PC-9 (cell line): ENCODE results near the gene VSIG10L.

ENCODE experiments used
- EZH2 ChIP-seq: fragments of 200-600 bp; sonication (generic); IDR thresholded peaks from 2 replicates; pipeline ENCODE4 v1.8.0; 2017; ENCODE audit warnings: antibody characterized with exemption, low read depth
- TF ChIP-seq, protein P1 (sequence below): fragments of 200-600 bp; sonication (generic); conservative IDR thresholded peaks from 2 replicates; pipeline ENCODE4 v1.6.1; 2017; ENCODE audit warnings: mixed run types, antibody characterized with exemption, mild to moderate bottlenecking, moderate library complexity

DNA sequence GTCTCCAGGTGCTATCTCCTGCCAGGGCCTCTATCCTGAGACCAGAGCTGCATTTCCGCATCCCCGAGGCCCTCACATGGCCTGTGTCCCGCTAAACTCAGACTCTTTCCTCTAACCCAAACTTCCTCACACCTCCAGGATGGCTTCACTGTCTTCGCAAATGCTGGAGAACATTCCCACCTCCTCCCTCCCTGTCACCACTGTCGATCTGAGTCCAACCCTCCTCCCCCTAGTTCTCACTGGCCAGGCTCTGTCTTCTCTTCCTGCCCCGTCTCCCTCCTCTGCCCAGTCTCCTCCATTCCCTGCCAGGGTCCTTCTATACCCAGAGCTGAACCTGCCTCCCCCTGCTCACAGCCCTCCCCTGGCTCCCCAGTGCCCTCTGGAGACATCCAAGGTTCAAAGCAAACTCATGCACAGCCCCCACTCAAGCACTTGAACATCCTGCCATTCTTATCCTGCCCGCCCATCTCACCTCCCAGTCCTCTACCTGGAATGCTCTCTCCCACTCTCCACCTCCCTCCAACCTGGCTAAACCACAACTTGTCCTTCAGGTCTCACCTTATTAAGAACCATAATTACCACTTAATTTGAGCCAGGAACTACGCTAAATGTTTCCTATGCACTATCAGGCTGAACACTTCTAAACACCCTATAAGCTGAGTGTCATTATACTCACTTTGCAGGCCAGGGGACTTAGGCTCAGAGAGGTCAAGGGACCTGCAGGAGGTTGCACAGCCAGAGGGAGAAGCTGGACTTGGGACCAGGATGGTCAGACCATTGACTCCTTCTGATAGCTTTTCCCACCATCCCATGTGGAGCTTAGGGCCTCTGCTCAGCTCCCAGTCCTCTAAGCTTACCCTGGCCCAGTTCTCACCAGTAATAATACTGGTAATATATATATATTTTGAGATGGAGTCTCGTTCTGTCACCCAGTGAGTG is 961 bp upstream of the VSIG10L start:
- no peak for TF ChIP-seq EZH2
- TF ChIP-seq, protein P1, sequence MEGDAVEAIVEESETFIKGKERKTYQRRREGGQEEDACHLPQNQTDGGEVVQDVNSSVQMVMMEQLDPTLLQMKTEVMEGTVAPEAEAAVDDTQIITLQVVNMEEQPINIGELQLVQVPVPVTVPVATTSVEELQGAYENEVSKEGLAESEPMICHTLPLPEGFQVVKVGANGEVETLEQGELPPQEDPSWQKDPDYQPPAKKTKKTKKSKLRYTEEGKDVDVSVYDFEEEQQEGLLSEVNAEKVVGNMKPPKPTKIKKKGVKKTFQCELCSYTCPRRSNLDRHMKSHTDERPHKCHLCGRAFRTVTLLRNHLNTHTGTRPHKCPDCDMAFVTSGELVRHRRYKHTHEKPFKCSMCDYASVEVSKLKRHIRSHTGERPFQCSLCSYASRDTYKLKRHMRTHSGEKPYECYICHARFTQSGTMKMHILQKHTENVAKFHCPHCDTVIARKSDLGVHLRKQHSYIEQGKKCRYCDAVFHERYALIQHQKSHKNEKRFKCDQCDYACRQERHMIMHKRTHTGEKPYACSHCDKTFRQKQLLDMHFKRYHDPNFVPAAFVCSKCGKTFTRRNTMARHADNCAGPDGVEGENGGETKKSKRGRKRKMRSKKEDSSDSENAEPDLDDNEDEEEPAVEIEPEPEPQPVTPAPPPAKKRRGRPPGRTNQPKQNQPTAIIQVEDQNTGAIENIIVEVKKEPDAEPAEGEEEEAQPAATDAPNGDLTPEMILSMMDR, result no peak
